MCF 10A (cell line): ENCODE measurements around the gene PCLAF. TPM values are rescaled to one million over a fixed set of nuclear protein-coding genes. Genes with fewer than 3 reads are reported as not detected.

Experiments used
- BruUV-seq: library from RNA; stranded (reverse); fragments of 400-500 nt; replicated peaks from 2 replicates; lab custom pipeline; 2021; lab: Mats Ljungman, UMichigan
- CTCF ChIA-PET: fragments of 300-600 bp; sonication (Branson Sonifier 250); formaldehyde crosslinking; extraction: SDS; loops from one replicate; lab custom pipeline; 2021; ENCODE audit warnings: antibody characterized with exemption, inconsistent platforms; lab: Yijun Ruan, JAX
- POLR2A ChIA-PET: fragments of 300-600, 350-650 bp; sonication (Branson Sonifier 250); formaldehyde crosslinking; extraction: SDS; loops from one replicate; lab custom pipeline; 2020; ENCODE audit warnings: antibody characterized with exemption, inconsistent platforms; lab: Yijun Ruan, JAX
- DNase-seq: peaks from one replicate; pipeline ENCODE4 v3.0.0-alpha.2; 2018; ENCODE audit not compliant: unreplicated experiment
- H3K27ac Mint-ChIP-seq: one replicate; pipeline ENCODE4 v1.8.0; 2022; ENCODE audit warnings: mild to moderate bottlenecking, low read depth, mixed read lengths; ENCODE audit not compliant: unreplicated experiment
- H3K27me3 Mint-ChIP-seq: one replicate; pipeline ENCODE4 v1.8.0; 2022; ENCODE audit warnings: mixed read lengths; ENCODE audit not compliant: insufficient read depth, unreplicated experiment
- H3K36me3 Mint-ChIP-seq: one replicate; pipeline ENCODE4 v1.8.0; 2022; ENCODE audit warnings: mild to moderate bottlenecking, moderate library complexity, mixed read lengths; ENCODE audit not compliant: insufficient read depth, unreplicated experiment
- H3K4me1 Mint-ChIP-seq: one replicate; pipeline ENCODE4 v1.8.0; 2022; ENCODE audit warnings: mixed read lengths; ENCODE audit not compliant: insufficient read depth, unreplicated experiment
- H3K4me3 Mint-ChIP-seq: one replicate; pipeline ENCODE4 v1.8.0; 2022; ENCODE audit warnings: mild to moderate bottlenecking, moderate library complexity, mixed read lengths; ENCODE audit not compliant: unreplicated experiment
- H3K9me3 Mint-ChIP-seq: one replicate; pipeline ENCODE4 v1.8.0; 2022; ENCODE audit warnings: mixed read lengths; ENCODE audit not compliant: unreplicated experiment
- intact Hi-C: fragments of 100-400 bp; cut with micrococcal nuclease; formaldehyde crosslinking; loops from 2 replicates; pipeline ENCODE4 v1.14.1; 2022
- total RNA-seq: library from RNA; stranded (reverse); gene quantifications from 2 replicates; pipeline ENCODE4 v1.2.3, GENCODE V29; 2022
- TF ChIP-seq, protein P1 (sequence below): fragments of 200-600 bp; IDR thresholded peaks from one replicate; pipeline ENCODE4 v1.8.0; 2022; ENCODE audit warnings: antibody characterized with exemption, mild to moderate bottlenecking; ENCODE audit not compliant: unreplicated experiment

Gene PCLAF
- total RNA-seq, 1 experiment from 2014 or later = 22.2 TPM

GRCh38 chr15:64324165-64324877 is 56.9 kb downstream of the PCLAF start:
- Mint-ChIP-seq H3K27ac (no peak overlapping the region), H3K27me3 (no peaks in the 10 kb centered on the region), H3K4me3 (no peak overlapping the region), H3K4me1 (no peaks in the 10 kb centered on the region), H3K9me3 (no peaks in the 10 kb centered on the region), H3K36me3 (peaks cover 23% of the 10 kb centered on the region)
- intact Hi-C loops = no loop called here
- ChIA-PET POLR2A (interaction anchor here (1.3 to 1.6 kb wide), 2 partner anchors 10 to 32 kb away, joined by 3 to 6 read pairs; partner anchors contain the start of gene CSNK1G1), CTCF (no interaction called here)
- TF ChIP-seq, protein P1, sequence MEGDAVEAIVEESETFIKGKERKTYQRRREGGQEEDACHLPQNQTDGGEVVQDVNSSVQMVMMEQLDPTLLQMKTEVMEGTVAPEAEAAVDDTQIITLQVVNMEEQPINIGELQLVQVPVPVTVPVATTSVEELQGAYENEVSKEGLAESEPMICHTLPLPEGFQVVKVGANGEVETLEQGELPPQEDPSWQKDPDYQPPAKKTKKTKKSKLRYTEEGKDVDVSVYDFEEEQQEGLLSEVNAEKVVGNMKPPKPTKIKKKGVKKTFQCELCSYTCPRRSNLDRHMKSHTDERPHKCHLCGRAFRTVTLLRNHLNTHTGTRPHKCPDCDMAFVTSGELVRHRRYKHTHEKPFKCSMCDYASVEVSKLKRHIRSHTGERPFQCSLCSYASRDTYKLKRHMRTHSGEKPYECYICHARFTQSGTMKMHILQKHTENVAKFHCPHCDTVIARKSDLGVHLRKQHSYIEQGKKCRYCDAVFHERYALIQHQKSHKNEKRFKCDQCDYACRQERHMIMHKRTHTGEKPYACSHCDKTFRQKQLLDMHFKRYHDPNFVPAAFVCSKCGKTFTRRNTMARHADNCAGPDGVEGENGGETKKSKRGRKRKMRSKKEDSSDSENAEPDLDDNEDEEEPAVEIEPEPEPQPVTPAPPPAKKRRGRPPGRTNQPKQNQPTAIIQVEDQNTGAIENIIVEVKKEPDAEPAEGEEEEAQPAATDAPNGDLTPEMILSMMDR = no peak
- no peak for DNase-seq
- BruUV-seq = no TSS peak

GRCh38 chr15:64315216-64315615 is 66.0 kb downstream of the PCLAF start:
- no peak overlapping the region for H3K4me3 Mint-ChIP-seq
- intact Hi-C loops = no loop called here
- ChIA-PET CTCF (interaction anchor here (0.5 kb wide), 1 partner anchor 477 kb away, joined by 5 read pairs; no protein-coding TSS in a partner anchor), POLR2A (no interaction called here)
- no peak overlapping the region for H3K27ac Mint-ChIP-seq
- peaks cover 11% of the 10 kb centered on the region for H3K36me3 Mint-ChIP-seq
- no peaks in the 10 kb centered on the region for H3K27me3 Mint-ChIP-seq
- no TSS peak for BruUV-seq
- no peaks in the 10 kb centered on the region for H3K4me1 Mint-ChIP-seq
- no peak for DNase-seq
- TF ChIP-seq, protein P1 = no peak
- H3K9me3 Mint-ChIP-seq = no peaks in the 10 kb centered on the region

DNA sequence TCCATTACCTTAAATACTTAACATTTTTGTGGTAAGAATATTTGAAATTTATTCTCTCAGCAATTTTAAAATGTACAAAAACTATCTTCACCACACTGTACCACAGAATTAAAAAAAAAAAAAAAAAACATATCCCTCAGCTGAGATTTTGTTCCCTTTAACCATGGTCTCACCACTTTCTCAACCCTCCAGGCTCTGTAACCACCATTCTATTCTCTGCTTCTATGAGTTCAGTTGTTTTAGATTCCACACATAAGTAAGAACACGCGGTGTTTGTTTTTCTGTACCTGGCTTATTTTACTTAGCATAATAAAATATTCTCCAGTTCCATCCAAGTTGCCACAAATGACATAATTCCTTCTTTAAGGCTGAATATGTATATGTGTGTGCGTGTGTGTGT is 66.8 kb downstream of the PCLAF start:
- H3K36me3 Mint-ChIP-seq = peaks cover 6% of the 10 kb centered on the region
- no peaks in the 10 kb centered on the region for H3K4me1 Mint-ChIP-seq
- H3K4me3 Mint-ChIP-seq = no peak overlapping the region
- H3K27me3 Mint-ChIP-seq = no peaks in the 10 kb centered on the region
- intact Hi-C loops = no loop called here
- POLR2A ChIA-PET = interaction anchor here (0.7 kb wide), 1 partner anchor 84 kb away, joined by 4 read pairs; no protein-coding TSS in a partner anchor
- DNase-seq = no peak
- TF ChIP-seq, protein P1 = no peak
- no peak overlapping the region for H3K27ac Mint-ChIP-seq
- BruUV-seq = no TSS peak
- no peaks in the 10 kb centered on the region for H3K9me3 Mint-ChIP-seq
- CTCF ChIA-PET = interaction anchor here (0.5 to 0.6 kb wide), 2 partner anchors 59 to 237 kb away, joined by 3 read pairs; no protein-coding TSS in a partner anchor

Other genes with a start within 250 kb of the PCLAF start
- gene SNX22, start 229.7 kb downstream of the PCLAF start, total RNA-seq = 0.16 and 0.25 TPM in 2 replicates
- gene PPIB, start 218.4 kb downstream of the PCLAF start, total RNA-seq = 874 and 1,247 TPM in 2 replicates
- gene CSNK1G1, start 25.3 kb downstream of the PCLAF start, total RNA-seq = 29.1 and 31.0 TPM in 2 replicates
- 19.8 and 26.0 TPM in 2 replicates for gene TRIP4, start 6.4 kb upstream of the PCLAF start, total RNA-seq
- gene ZNF609, start 79.1 kb upstream of the PCLAF start, total RNA-seq = 45.0 and 49.0 TPM in 2 replicates